ENCODE results near the gene SYTL4. TPM values are rescaled to one million over a fixed set of nuclear protein-coding genes. Genes with fewer than 3 reads are reported as not detected.

Gene SYTL4
- total RNA-seq, 1 experiment from 2014 or later, result 2.7 TPM

- Histone ChIP-seq H3K79me2 (ENCODE audit: low read length) (no peaks in the 10 kb centered on the region), H3K4me2 (ENCODE audit: low read length) (no peak overlapping the region), H4K20me1 (ENCODE audit: low read length) (no peaks in the 10 kb centered on the region), H3K27me3 (ENCODE audit: low read length) (no peaks in the 10 kb centered on the region), H3K27ac (ENCODE audit: low read length) (no peak overlapping the region), H2AFZ (ENCODE audit: low read length) (no peak overlapping the region), H3K9me2 (replicated peaks; ENCODE audit: low read length) (no peaks in the 10 kb centered on the region), H3K4me3 (ENCODE audit: low read length) (no peak overlapping the region), H3F3A (ENCODE audit: low read length, unreplicated experiment) (no peaks in the 10 kb centered on the region), H3K36me3 (ENCODE audit: low read depth, low read length) (no peaks in the 10 kb centered on the region), H3K4me1 (ENCODE audit: insufficient read depth, low read length) (peaks cover 7% of the 10 kb centered on the region; the same call in 1 of the 2 replicates), H3K9me3 (ENCODE audit: low read length) (no peaks in the 10 kb centered on the region), H3K9ac (ENCODE audit: low read length) (no peak overlapping the region)
- ChIA-PET POLR2A (ENCODE audit: unreplicated experiment) (no interaction called here), CTCF (no interaction called here)
- BruUV-seq (replicated peaks), result no TSS peak
- ATAC-seq (no peak), DNase-seq (no peak)
- intact Hi-C loops (cut with micrococcal nuclease), result no loop called here
- no peak for TF ChIP-seq CTCF (conservative IDR thresholded peaks at IDR 0.05; ENCODE audit: low read depth, low read length)
- no peak for TF ChIP-seq EZH2 (IDR thresholded peaks at IDR 0.05; ENCODE audit: low read length, unreplicated experiment)
- no peak for TF ChIP-seq EZH2phosphoT487 (IDR thresholded peaks at IDR 0.05; ENCODE audit: borderline replicate concordance, low read length)
These were observed 11.6 kb downstream of the SYTL4 start for GRCh38 chrX:100720301-100720700.

GRCh38 chrX:100719139-100719538 is 12.8 kb downstream of the SYTL4 start:
- ATAC-seq (no peak), DNase-seq (no peak)
- TF ChIP-seq EZH2 (IDR thresholded peaks at IDR 0.05; ENCODE audit: low read length, unreplicated experiment) (no peak), EZH2phosphoT487 (IDR thresholded peaks at IDR 0.05; ENCODE audit: borderline replicate concordance, low read length) (no peak)
- Histone ChIP-seq H3K36me3 (ENCODE audit: low read depth, low read length) (no peaks in the 10 kb centered on the region), H3K79me2 (ENCODE audit: low read length) (no peaks in the 10 kb centered on the region), H3K9me3 (ENCODE audit: low read length) (no peaks in the 10 kb centered on the region), H3K4me2 (ENCODE audit: low read length) (no peak overlapping the region), H3K27me3 (ENCODE audit: low read length) (no peaks in the 10 kb centered on the region), H3K4me3 (ENCODE audit: low read length) (no peak overlapping the region), H2AFZ (ENCODE audit: low read length) (no peak overlapping the region), H3K9me2 (replicated peaks; ENCODE audit: low read length) (no peaks in the 10 kb centered on the region), H3K27ac (ENCODE audit: low read length) (no peak overlapping the region), H3F3A (ENCODE audit: low read length, unreplicated experiment) (no peaks in the 10 kb centered on the region), H3K4me1 (ENCODE audit: insufficient read depth, low read length) (peaks cover 7% of the 10 kb centered on the region; the same call in 1 of the 2 replicates), H3K9ac (ENCODE audit: low read length) (no peak overlapping the region), H4K20me1 (ENCODE audit: low read length) (no peaks in the 10 kb centered on the region)
- CTCF ChIA-PET, result no interaction called here
- BruUV-seq (replicated peaks), result no TSS peak
- POLR2A ChIA-PET (ENCODE audit: unreplicated experiment), result no interaction called here
- intact Hi-C loops (cut with micrococcal nuclease), result no loop called here

GRCh38 chrX:100717363-100717762 is 14.6 kb downstream of the SYTL4 start:
- Histone ChIP-seq H3K9me3 (ENCODE audit: low read length) (no peaks in the 10 kb centered on the region), H3K9me2 (replicated peaks; ENCODE audit: low read length) (no peaks in the 10 kb centered on the region), H3K27me3 (ENCODE audit: low read length) (no peaks in the 10 kb centered on the region), H2AFZ (ENCODE audit: low read length) (no peak overlapping the region), H3K27ac (ENCODE audit: low read length) (no peak overlapping the region), H3K79me2 (ENCODE audit: low read length) (no peaks in the 10 kb centered on the region), H3K4me2 (ENCODE audit: low read length) (no peak overlapping the region), H4K20me1 (ENCODE audit: low read length) (no peaks in the 10 kb centered on the region), H3K36me3 (ENCODE audit: low read depth, low read length) (no peaks in the 10 kb centered on the region), H3K4me3 (ENCODE audit: low read length) (no peak overlapping the region), H3K9ac (ENCODE audit: low read length) (no peak overlapping the region), H3K4me1 (ENCODE audit: insufficient read depth, low read length) (peaks cover 7% of the 10 kb centered on the region; the same call in 1 of the 2 replicates), H3F3A (ENCODE audit: low read length, unreplicated experiment) (no peaks in the 10 kb centered on the region)
- no peak for DNase-seq
- intact Hi-C loops (cut with micrococcal nuclease), result no loop called here
- BruUV-seq (replicated peaks), result no TSS peak
- no peak for ATAC-seq
- TF ChIP-seq EZH2 (IDR thresholded peaks at IDR 0.05; ENCODE audit: low read length, unreplicated experiment), result no peak
- ChIA-PET CTCF (no interaction called here), POLR2A (ENCODE audit: unreplicated experiment) (no interaction called here)

GRCh38 chrX:100710816-100711215 is 21.1 kb downstream of the SYTL4 start:
- Histone ChIP-seq H3K4me2 (ENCODE audit: low read length) (no peak overlapping the region), H3K9ac (ENCODE audit: low read length) (no peak overlapping the region), H3K27me3 (ENCODE audit: low read length) (no peaks in the 10 kb centered on the region), H3F3A (ENCODE audit: low read length, unreplicated experiment) (no peaks in the 10 kb centered on the region), H2AFZ (ENCODE audit: low read length) (no peak overlapping the region), H3K79me2 (ENCODE audit: low read length) (no peaks in the 10 kb centered on the region), H3K4me1 (ENCODE audit: insufficient read depth, low read length) (no peaks in the 10 kb centered on the region), H3K36me3 (ENCODE audit: low read depth, low read length) (no peaks in the 10 kb centered on the region), H3K9me2 (replicated peaks; ENCODE audit: low read length) (no peaks in the 10 kb centered on the region), H3K27ac (ENCODE audit: low read length) (no peak overlapping the region), H3K4me3 (ENCODE audit: low read length) (no peak overlapping the region), H3K9me3 (ENCODE audit: low read length) (no peaks in the 10 kb centered on the region), H4K20me1 (ENCODE audit: low read length) (no peaks in the 10 kb centered on the region)
- CTCF ChIA-PET, result no interaction called here
- TF ChIP-seq EZH2 (IDR thresholded peaks at IDR 0.05; ENCODE audit: low read length, unreplicated experiment) (no peak), EZH2phosphoT487 (IDR thresholded peaks at IDR 0.05; ENCODE audit: borderline replicate concordance, low read length) (no peak), CTCF (conservative IDR thresholded peaks at IDR 0.05; ENCODE audit: low read depth, low read length) (no peak)
- BruUV-seq (replicated peaks), result no TSS peak
- intact Hi-C loops (cut with micrococcal nuclease), result no loop called here
- ATAC-seq (no peak), DNase-seq (no peak)
- POLR2A ChIA-PET (ENCODE audit: unreplicated experiment), result no interaction called here

All from PC-3 (cell line).